Tibial nerve (tissue), 4 donors: Measurements from ENCODE around the gene SLC30A5. TPM values are rescaled to one million over a fixed set of nuclear protein-coding genes. Genes with fewer than 3 reads are reported as not detected.
"Not testable (repeated sequence)": the region's sequence is repeated elsewhere in the genome, so short reads cannot be mapped to it uniquely, and the experiment has no call there.

ENCODE experiments used
- DNase-seq, 2 donors: peaks; one replicate each; pipeline ENCODE4 v3.0.0-alpha.2; 2019; ENCODE audit warnings: low spot score in 2 of 2
- H3K27ac ChIP-seq, 4 donors: fragments of 200-600 bp; sonication (generic) in 3 of 4; one replicate each; pipeline ENCODE4 v1.5.1; 2017 to 2019; ENCODE audit warnings: mild to moderate bottlenecking in 1 of 4
- H3K27me3 ChIP-seq, 2 donors: fragments of 200-600 bp; sonication (generic) in 1 of 2; one replicate each; pipeline versions ENCODE4 v1.5.1 to v1.6.0; 2017 to 2019
- H3K36me3 ChIP-seq, 3 donors: fragments of 200-600 bp; sonication (generic); one replicate each; pipeline ENCODE4 v1.5.1; 2018 to 2019
- H3K4me1 ChIP-seq, 4 donors: fragments of 200-600 bp; sonication (generic) in 3 of 4; one replicate each; pipeline ENCODE4 v1.5.1; 2017 to 2019
- H3K4me3 ChIP-seq, 4 donors: fragments of 200-600 bp; sonication (generic) in 3 of 4; one replicate each; pipeline ENCODE4 v1.5.1; 2017 to 2019; ENCODE audit warnings: mild to moderate bottlenecking in 1 of 4, moderate library complexity in 1 of 4
- H3K9me3 ChIP-seq, 4 donors: fragments of 200-600 bp; sonication (generic) in 3 of 4; one replicate each; pipeline ENCODE4 v1.5.1; 2017 to 2019
- EP300 ChIP-seq, 2 donors: sonication (generic); formaldehyde crosslinking; IDR thresholded peaks; one replicate each; pipeline ENCODE4 v1.6.1; 2017; ENCODE audit warnings: antibody characterized with exemption in 2 of 2, mild to moderate bottlenecking in 1 of 2
- POLR2A ChIP-seq, 2 donors: fragments of 450-650 bp; IDR thresholded peaks; one replicate each; pipeline ENCODE4 v1.6.1; 2017; ENCODE audit warnings: antibody characterized with exemption in 2 of 2, mild to moderate bottlenecking in 2 of 2, moderate library complexity in 2 of 2
- WGBS, 2 donors: methylation state at CpG; one replicate each; pipeline ENCODE4 v1.1.5; 2018; 5-methylcytosine and 5-hydroxymethylcytosine counted together
- total RNA-seq, 4 donors: library from RNA; depleted of rRNA; stranded (reverse); fragments of >200 nt; gene quantifications; one replicate each; pipeline ENCODE4 v1.1.0, GENCODE V29; 2016
- TF ChIP-seq, protein P1 (sequence below), 5 experiments: fragments of 200-600 bp in 3 of 5; fragments of 450-650 bp in 2 of 5; sonication (generic) in 3 of 5; IDR thresholded peaks; one replicate each; pipeline ENCODE4 v1.5.1; 2016 to 2019; ENCODE audit warnings: antibody characterized with exemption in 5 of 5, mild to moderate bottlenecking in 3 of 5, moderate library complexity in 2 of 5

The SLC30A5 gene
- total RNA-seq, 4 donors from 2014 or later, result 43.3 to 60.1 (median 54.7) TPM

DNA sequence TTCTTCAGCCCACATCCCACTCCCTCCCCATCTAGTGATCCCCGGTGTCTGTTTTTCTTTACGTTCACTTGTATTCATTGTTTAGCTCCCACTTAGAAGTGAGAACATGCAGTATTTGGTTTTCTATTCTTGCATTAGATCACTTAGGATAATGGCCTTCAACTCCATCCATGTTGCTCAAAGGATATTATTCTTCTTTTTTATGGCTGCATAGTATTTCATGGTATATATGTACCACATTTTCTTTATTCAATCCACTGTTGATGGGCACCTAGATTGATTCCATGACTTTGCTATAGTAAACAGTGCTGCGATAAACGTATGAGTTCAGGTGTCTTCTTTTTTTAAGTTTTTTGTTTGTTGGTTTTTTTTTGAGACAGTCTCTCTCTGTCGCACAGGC is 44.0 kb downstream of the SLC30A5 start:
- H3K27me3 ChIP-seq, result no peaks in the 10 kb centered on the region
- WGBS, 2 donors, result 96 to 98% methylated on average over 5 of the region's 5 CpGs
- no peak for TF ChIP-seq POLR2A (IDR thresholded peaks at IDR 0.05)
- TF ChIP-seq, protein P1, sequence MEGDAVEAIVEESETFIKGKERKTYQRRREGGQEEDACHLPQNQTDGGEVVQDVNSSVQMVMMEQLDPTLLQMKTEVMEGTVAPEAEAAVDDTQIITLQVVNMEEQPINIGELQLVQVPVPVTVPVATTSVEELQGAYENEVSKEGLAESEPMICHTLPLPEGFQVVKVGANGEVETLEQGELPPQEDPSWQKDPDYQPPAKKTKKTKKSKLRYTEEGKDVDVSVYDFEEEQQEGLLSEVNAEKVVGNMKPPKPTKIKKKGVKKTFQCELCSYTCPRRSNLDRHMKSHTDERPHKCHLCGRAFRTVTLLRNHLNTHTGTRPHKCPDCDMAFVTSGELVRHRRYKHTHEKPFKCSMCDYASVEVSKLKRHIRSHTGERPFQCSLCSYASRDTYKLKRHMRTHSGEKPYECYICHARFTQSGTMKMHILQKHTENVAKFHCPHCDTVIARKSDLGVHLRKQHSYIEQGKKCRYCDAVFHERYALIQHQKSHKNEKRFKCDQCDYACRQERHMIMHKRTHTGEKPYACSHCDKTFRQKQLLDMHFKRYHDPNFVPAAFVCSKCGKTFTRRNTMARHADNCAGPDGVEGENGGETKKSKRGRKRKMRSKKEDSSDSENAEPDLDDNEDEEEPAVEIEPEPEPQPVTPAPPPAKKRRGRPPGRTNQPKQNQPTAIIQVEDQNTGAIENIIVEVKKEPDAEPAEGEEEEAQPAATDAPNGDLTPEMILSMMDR (IDR thresholded peaks at IDR 0.05), result no peak
- no peak for TF ChIP-seq EP300 (IDR thresholded peaks at IDR 0.05)
- no peak overlapping the region for H3K27ac ChIP-seq
- peaks cover 0 to 20% (median 0%) of the 10 kb centered on the region in 4 donors for H3K9me3 ChIP-seq
- peaks cover 0 to 26% (median 0%) of the 10 kb centered on the region in 3 donors for H3K36me3 ChIP-seq
- no peak for DNase-seq
- H3K4me1 ChIP-seq, result no peaks in the 10 kb centered on the region
- H3K4me3 ChIP-seq, result no peak overlapping the region

- Histone ChIP-seq H3K4me1 (no peaks in the 10 kb centered on the region), H3K27ac (no peak overlapping the region), H3K4me3 (no peak overlapping the region), H3K27me3 (no peaks in the 10 kb centered on the region), H3K9me3 (peaks cover 0 to 20% (median 0%) of the 10 kb centered on the region in 4 donors), H3K36me3 (peaks cover 0 to 16% (median 0%) of the 10 kb centered on the region in 3 donors)
- TF ChIP-seq POLR2A (IDR thresholded peaks at IDR 0.05) (no peak), EP300 (IDR thresholded peaks at IDR 0.05) (no peak)
- TF ChIP-seq, protein P1 (IDR thresholded peaks at IDR 0.05), result no peak
- 86 to 97% methylated on average over 1 of the region's 1 CpG for WGBS, 2 donors
- DNase-seq, result no peak
Measured at GRCh38 chr5:69138766-69139165, 45.0 kb downstream of the SLC30A5 start.

DNA sequence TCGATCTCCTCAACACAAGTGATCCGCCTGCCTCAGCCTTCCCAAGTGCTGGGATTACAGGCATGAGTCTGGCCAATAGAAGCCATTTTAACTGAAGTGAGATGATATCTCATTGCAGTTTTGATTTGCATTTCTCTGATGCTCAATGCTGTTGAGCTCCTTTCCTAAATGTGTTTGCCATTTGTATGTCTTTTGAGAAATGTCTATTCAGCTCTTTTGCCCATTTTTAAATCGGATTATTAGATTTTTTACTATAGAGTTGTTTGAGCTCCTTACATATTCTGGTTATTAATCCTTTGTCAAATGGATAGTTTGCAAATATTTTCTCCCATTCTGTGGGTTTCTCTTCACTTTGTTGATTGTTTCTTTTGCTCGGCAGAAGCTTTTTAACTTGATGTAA is 46.4 kb downstream of the SLC30A5 start:
- not testable (repeated sequence) for H3K4me1 ChIP-seq, H3K36me3 ChIP-seq, DNase-seq, H3K27me3 ChIP-seq, H3K27ac ChIP-seq, H3K4me3 ChIP-seq
- WGBS, 2 donors, result 95 to 96% methylated on average over 4 of the region's 4 CpGs
- H3K9me3 ChIP-seq, result peaks cover 0 to 20% (median 0%) of the 10 kb centered on the region in 4 donors

GRCh38 chr5:69140827-69141226 is 47.0 kb downstream of the SLC30A5 start:
- no peak overlapping the region for H3K4me3 ChIP-seq
- TF ChIP-seq, protein P1 (IDR thresholded peaks at IDR 0.05), result no peak
- TF ChIP-seq EP300 (IDR thresholded peaks at IDR 0.05), result no peak
- no peak for TF ChIP-seq POLR2A (IDR thresholded peaks at IDR 0.05)
- H3K9me3 ChIP-seq, result peaks cover 0 to 20% (median 0%) of the 10 kb centered on the region in 4 donors
- 78 to 91% methylated on average over 1 of the region's 1 CpG for WGBS, 2 donors
- no peak overlapping the region for H3K27ac ChIP-seq
- no peak for DNase-seq
- H3K27me3 ChIP-seq, result no peaks in the 10 kb centered on the region
- H3K36me3 ChIP-seq, result peaks cover 0 to 3% (median 0%) of the 10 kb centered on the region in 3 donors
- H3K4me1 ChIP-seq, result no peaks in the 10 kb centered on the region

DNA sequence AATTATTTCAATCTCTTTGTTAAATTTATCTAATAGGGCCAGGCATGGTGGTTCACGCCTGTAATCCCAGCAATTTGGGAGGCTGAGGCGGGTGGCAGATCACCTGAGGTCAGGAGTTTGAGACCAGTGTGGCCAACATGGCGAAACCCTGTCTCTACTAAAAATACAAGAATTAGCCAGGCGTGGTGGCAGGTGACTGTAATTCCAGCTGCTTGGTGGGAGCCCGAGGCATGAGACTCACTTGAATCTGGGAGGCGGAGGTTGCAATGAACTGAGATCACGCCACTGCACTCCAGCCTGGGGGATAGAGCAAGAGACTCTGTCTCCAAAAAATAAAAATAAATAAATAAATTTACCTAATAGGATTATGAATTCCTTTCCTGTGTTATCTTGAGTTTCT is 54.8 kb downstream of the SLC30A5 start:
- not testable (repeated sequence) for DNase-seq, H3K27ac ChIP-seq, H3K4me1 ChIP-seq, H3K9me3 ChIP-seq, H3K27me3 ChIP-seq, H3K4me3 ChIP-seq, H3K36me3 ChIP-seq
- WGBS, 2 donors, result 91 to 95% methylated on average over 7 of the region's 7 CpGs

GRCh38 chr5:69148981-69149675 is 55.3 kb downstream of the SLC30A5 start:
- H3K4me1 ChIP-seq, result no peaks in the 10 kb centered on the region
- WGBS, 2 donors, result 94% methylated on average over 2 of the region's 2 CpGs
- H3K27ac ChIP-seq, result no peak overlapping the region
- H3K36me3 ChIP-seq, result no peaks in the 10 kb centered on the region
- no peaks in the 10 kb centered on the region for H3K9me3 ChIP-seq
- no peak overlapping the region for H3K4me3 ChIP-seq
- H3K27me3 ChIP-seq, result no peaks in the 10 kb centered on the region
- TF ChIP-seq, protein P1 (IDR thresholded peaks at IDR 0.05), result no peak
- TF ChIP-seq EP300 (IDR thresholded peaks at IDR 0.05) (no peak), POLR2A (IDR thresholded peaks at IDR 0.05) (no peak)
- DNase-seq, result no peak
